WTC11 (cell line): ENCODE results near the gene OR2V1.

ENCODE experiments used
- AFF4 ChIP-seq: sonication (generic); formaldehyde crosslinking; IDR thresholded peaks from 2 replicates; pipeline ENCODE4 v1.8.1; 2023; ENCODE audit warnings: mild to moderate bottlenecking, missing genetic modification reagents, borderline replicate concordance
- CREM ChIP-seq: sonication (generic); formaldehyde crosslinking; IDR thresholded peaks from 2 replicates; pipeline ENCODE4 v1.8.1; 2022; ENCODE audit warnings: mild to moderate bottlenecking, missing genetic modification reagents, moderate library complexity
- MAX ChIP-seq: sonication (generic); formaldehyde crosslinking; IDR thresholded peaks from 2 replicates; pipeline ENCODE4 v1.8.0; 2022; ENCODE audit warnings: mild to moderate bottlenecking, missing genetic modification reagents
- SMAD4 ChIP-seq: sonication (generic); formaldehyde crosslinking; IDR thresholded peaks from 2 replicates; pipeline ENCODE4 v1.8.0; 2022; ENCODE audit warnings: mild to moderate bottlenecking, missing genetic modification reagents

GRCh38 chr5:181120306-181120705, 10.7 kb downstream of the OR2V1 start:
- TF ChIP-seq MAX, result no peak
- no peak for TF ChIP-seq CREM (CRISPR knock-in tag)
- no peak for TF ChIP-seq AFF4 (CRISPR knock-in tag)
- no peak for TF ChIP-seq SMAD4
